Stimulated activated memory B cell treated with anti-CD40 and anti-IgM and Interleukin-4, amounts not matched to agents 10 μg/mL and 1 μg/mL and 100 μg/mL, for 72 hours (primary cell): Measurements from ENCODE around the gene ELF3.

Experiments used
- ATAC-seq: fragments of 150-1000 bp; cut with Tn5 transposase; 2 replicates; pipeline ENCODE4 v1.10.0; 2021
- H3K27ac Mint-ChIP-seq: one replicate; pipeline ENCODE4 v1.8.0; 2022; ENCODE audit warnings: mild to moderate bottlenecking, mixed read lengths
- H3K27me3 Mint-ChIP-seq: one replicate; pipeline ENCODE4 v1.8.0; 2022; ENCODE audit warnings: mixed read lengths
- H3K36me3 Mint-ChIP-seq: one replicate; pipeline ENCODE4 v1.8.0; 2022; ENCODE audit warnings: mixed read lengths
- H3K4me1 Mint-ChIP-seq: one replicate; pipeline ENCODE4 v1.8.0; 2022; ENCODE audit warnings: mixed read lengths
- H3K4me3 Mint-ChIP-seq: one replicate; pipeline ENCODE4 v1.8.0; 2022; ENCODE audit warnings: mild to moderate bottlenecking, moderate library complexity, mixed read lengths
- H3K9me3 Mint-ChIP-seq: one replicate; pipeline ENCODE4 v1.8.0; 2022; ENCODE audit warnings: mixed read lengths

The ELF3 gene

GRCh38 chr1:201990427-201990826 is 20.0 kb upstream of the ELF3 start:
- Mint-ChIP-seq H3K27me3 (no peaks in the 10 kb centered on the region), H3K4me1 (no peaks in the 10 kb centered on the region), H3K27ac (no peak overlapping the region), H3K36me3 (peaks cover 51% of the 10 kb centered on the region), H3K9me3 (no peaks in the 10 kb centered on the region), H3K4me3 (no peak overlapping the region)
- no peak for ATAC-seq

GRCh38 chr1:201999625-202000238 is 10.7 kb upstream of the ELF3 start:
- H3K9me3 Mint-ChIP-seq, result no peaks in the 10 kb centered on the region
- no peak overlapping the region for H3K4me3 Mint-ChIP-seq
- H3K4me1 Mint-ChIP-seq, result no peaks in the 10 kb centered on the region
- H3K36me3 Mint-ChIP-seq, result peaks cover 77% of the 10 kb centered on the region
- H3K27me3 Mint-ChIP-seq, result no peaks in the 10 kb centered on the region
- ATAC-seq, result no peak
- no peak overlapping the region for H3K27ac Mint-ChIP-seq

GRCh38 chr1:202002507-202002906 is 7.9 kb upstream of the ELF3 start:
- no peaks in the 10 kb centered on the region for H3K4me1 Mint-ChIP-seq
- no peak for ATAC-seq
- H3K27me3 Mint-ChIP-seq, result no peaks in the 10 kb centered on the region
- H3K27ac Mint-ChIP-seq, result no peak overlapping the region
- peaks cover 68% of the 10 kb centered on the region for H3K36me3 Mint-ChIP-seq
- no peak overlapping the region for H3K4me3 Mint-ChIP-seq
- H3K9me3 Mint-ChIP-seq, result no peaks in the 10 kb centered on the region

GRCh38 chr1:202004711-202005110 is 5.7 kb upstream of the ELF3 start:
- peaks cover 6% of the 10 kb centered on the region for H3K4me1 Mint-ChIP-seq
- peaks cover 60% of the 10 kb centered on the region for H3K36me3 Mint-ChIP-seq
- H3K27me3 Mint-ChIP-seq, result no peaks in the 10 kb centered on the region
- no peak for ATAC-seq
- no peak overlapping the region for H3K27ac Mint-ChIP-seq
- H3K4me3 Mint-ChIP-seq, result no peak overlapping the region
- no peaks in the 10 kb centered on the region for H3K9me3 Mint-ChIP-seq

GRCh38 chr1:202005958-202006357 is 4.4 kb upstream of the ELF3 start:
- H3K27ac Mint-ChIP-seq, result no peak overlapping the region
- no peaks in the 10 kb centered on the region for H3K27me3 Mint-ChIP-seq
- peaks cover 48% of the 10 kb centered on the region for H3K36me3 Mint-ChIP-seq
- no peak overlapping the region for H3K4me3 Mint-ChIP-seq
- ATAC-seq, result no peak
- peaks cover 14% of the 10 kb centered on the region for H3K4me1 Mint-ChIP-seq
- no peaks in the 10 kb centered on the region for H3K9me3 Mint-ChIP-seq

GRCh38 chr1:202007304-202007703 is 3.1 kb upstream of the ELF3 start:
- H3K9me3 Mint-ChIP-seq, result no peaks in the 10 kb centered on the region
- H3K27ac Mint-ChIP-seq, result no peak overlapping the region
- no peak for ATAC-seq

GRCh38 chr1:202007805-202008489 is 2.4 kb upstream of the ELF3 start:
- H3K9me3 Mint-ChIP-seq, result no peaks in the 10 kb centered on the region
- peaks cover 30% of the 10 kb centered on the region for H3K36me3 Mint-ChIP-seq
- no peaks in the 10 kb centered on the region for H3K27me3 Mint-ChIP-seq
- no peak overlapping the region for H3K27ac Mint-ChIP-seq
- peaks cover 14% of the 10 kb centered on the region for H3K4me1 Mint-ChIP-seq
- no peak for ATAC-seq
- no peak overlapping the region for H3K4me3 Mint-ChIP-seq

More at GRCh38 chr1:202007304-202007703, 3.1 kb upstream of the ELF3 start:
- Mint-ChIP-seq H3K36me3 (peaks cover 36% of the 10 kb centered on the region), H3K27me3 (no peaks in the 10 kb centered on the region), H3K4me3 (no peak overlapping the region), H3K4me1 (peaks cover 14% of the 10 kb centered on the region)

- H3K36me3 Mint-ChIP-seq, result peaks cover 14% of the 10 kb centered on the region
Observed at GRCh38 chr1:202009326-202010179, 834 bp upstream of the ELF3 start.

GRCh38 chr1:202011994-202012393 is 1.6 kb downstream of the ELF3 start:
- Mint-ChIP-seq H3K4me3 (no peak overlapping the region), H3K9me3 (no peaks in the 10 kb centered on the region), H3K27me3 (peaks cover 4% of the 10 kb centered on the region), H3K27ac (no peak overlapping the region), H3K36me3 (no peaks in the 10 kb centered on the region), H3K4me1 (peaks cover 14% of the 10 kb centered on the region)
- no peak for ATAC-seq

More at GRCh38 chr1:202009326-202010179, 834 bp upstream of the ELF3 start:
- ATAC-seq, result peak; percentile 60
- Mint-ChIP-seq H3K9me3 (no peaks in the 10 kb centered on the region), H3K27ac (peak overlapping the region; percentile 1), H3K4me3 (no peak overlapping the region), H3K4me1 (peaks cover 14% of the 10 kb centered on the region), H3K27me3 (no peaks in the 10 kb centered on the region)

GRCh38 chr1:202012544-202013478 is 2.4 kb downstream of the ELF3 start:
- Mint-ChIP-seq H3K4me3 (no peak overlapping the region), H3K9me3 (no peaks in the 10 kb centered on the region), H3K27me3 (peaks cover 12% of the 10 kb centered on the region), H3K36me3 (no peaks in the 10 kb centered on the region), H3K27ac (no peak overlapping the region), H3K4me1 (peaks cover 14% of the 10 kb centered on the region)
- ATAC-seq, result no peak

GRCh38 chr1:202013603-202014002 is 3.2 kb downstream of the ELF3 start:
- Mint-ChIP-seq H3K27me3 (peaks cover 20% of the 10 kb centered on the region), H3K36me3 (no peaks in the 10 kb centered on the region), H3K27ac (no peak overlapping the region), H3K9me3 (no peaks in the 10 kb centered on the region), H3K4me3 (no peak overlapping the region), H3K4me1 (peaks cover 14% of the 10 kb centered on the region)
- no peak for ATAC-seq

- no peak for ATAC-seq
- Mint-ChIP-seq H3K36me3 (no peaks in the 10 kb centered on the region), H3K4me1 (peaks cover 14% of the 10 kb centered on the region), H3K4me3 (no peak overlapping the region), H3K27ac (no peak overlapping the region), H3K27me3 (peaks cover 25% of the 10 kb centered on the region), H3K9me3 (no peaks in the 10 kb centered on the region)
Observed at GRCh38 chr1:202014060-202014459, 3.7 kb downstream of the ELF3 start.

- no peak for ATAC-seq
- peaks cover 35% of the 10 kb centered on the region for H3K27me3 Mint-ChIP-seq
- no peak overlapping the region for H3K27ac Mint-ChIP-seq
- no peaks in the 10 kb centered on the region for H3K36me3 Mint-ChIP-seq
- no peak overlapping the region for H3K4me3 Mint-ChIP-seq
- H3K4me1 Mint-ChIP-seq, result peaks cover 4% of the 10 kb centered on the region
- no peaks in the 10 kb centered on the region for H3K9me3 Mint-ChIP-seq
Observed at GRCh38 chr1:202014915-202015661, 4.7 kb downstream of the ELF3 start.

- ATAC-seq, result no peak
- no peaks in the 10 kb centered on the region for H3K36me3 Mint-ChIP-seq
- H3K27me3 Mint-ChIP-seq, result peaks cover 36% of the 10 kb centered on the region
- H3K27ac Mint-ChIP-seq, result no peak overlapping the region
- no peaks in the 10 kb centered on the region for H3K9me3 Mint-ChIP-seq
- no peaks in the 10 kb centered on the region for H3K4me1 Mint-ChIP-seq
- no peak overlapping the region for H3K4me3 Mint-ChIP-seq
Observed at GRCh38 chr1:202015662-202015937, 5.2 kb downstream of the ELF3 start.
